Astrocyte of the spinal cord (primary cell): ENCODE results near the gene ASPM.

Source experiments
- DNase-seq: peaks from one replicate; pipeline ENCODE4 v3.0.0; 2011; ENCODE audit warnings: low read depth, low spot score
- H3K4me3 ChIP-seq: 2 replicates; pipeline ENCODE4 v1.5.1; 2011; ENCODE audit warnings: low read depth, mild to moderate bottlenecking, low read length, moderate library complexity
- in situ Hi-C: cut with HindIII; loops from 2 replicates; pipeline ENCODE4 v1.10.0; 2017; ENCODE audit warnings: low sequenced_read_pairs
- TF ChIP-seq, protein P1 (sequence below): IDR thresholded peaks from 2 replicates; pipeline ENCODE4 v1.5.1; 2012; ENCODE audit warnings: low read depth, mild to moderate bottlenecking, low read length, inconsistent platforms

ASPM gene, protein sequence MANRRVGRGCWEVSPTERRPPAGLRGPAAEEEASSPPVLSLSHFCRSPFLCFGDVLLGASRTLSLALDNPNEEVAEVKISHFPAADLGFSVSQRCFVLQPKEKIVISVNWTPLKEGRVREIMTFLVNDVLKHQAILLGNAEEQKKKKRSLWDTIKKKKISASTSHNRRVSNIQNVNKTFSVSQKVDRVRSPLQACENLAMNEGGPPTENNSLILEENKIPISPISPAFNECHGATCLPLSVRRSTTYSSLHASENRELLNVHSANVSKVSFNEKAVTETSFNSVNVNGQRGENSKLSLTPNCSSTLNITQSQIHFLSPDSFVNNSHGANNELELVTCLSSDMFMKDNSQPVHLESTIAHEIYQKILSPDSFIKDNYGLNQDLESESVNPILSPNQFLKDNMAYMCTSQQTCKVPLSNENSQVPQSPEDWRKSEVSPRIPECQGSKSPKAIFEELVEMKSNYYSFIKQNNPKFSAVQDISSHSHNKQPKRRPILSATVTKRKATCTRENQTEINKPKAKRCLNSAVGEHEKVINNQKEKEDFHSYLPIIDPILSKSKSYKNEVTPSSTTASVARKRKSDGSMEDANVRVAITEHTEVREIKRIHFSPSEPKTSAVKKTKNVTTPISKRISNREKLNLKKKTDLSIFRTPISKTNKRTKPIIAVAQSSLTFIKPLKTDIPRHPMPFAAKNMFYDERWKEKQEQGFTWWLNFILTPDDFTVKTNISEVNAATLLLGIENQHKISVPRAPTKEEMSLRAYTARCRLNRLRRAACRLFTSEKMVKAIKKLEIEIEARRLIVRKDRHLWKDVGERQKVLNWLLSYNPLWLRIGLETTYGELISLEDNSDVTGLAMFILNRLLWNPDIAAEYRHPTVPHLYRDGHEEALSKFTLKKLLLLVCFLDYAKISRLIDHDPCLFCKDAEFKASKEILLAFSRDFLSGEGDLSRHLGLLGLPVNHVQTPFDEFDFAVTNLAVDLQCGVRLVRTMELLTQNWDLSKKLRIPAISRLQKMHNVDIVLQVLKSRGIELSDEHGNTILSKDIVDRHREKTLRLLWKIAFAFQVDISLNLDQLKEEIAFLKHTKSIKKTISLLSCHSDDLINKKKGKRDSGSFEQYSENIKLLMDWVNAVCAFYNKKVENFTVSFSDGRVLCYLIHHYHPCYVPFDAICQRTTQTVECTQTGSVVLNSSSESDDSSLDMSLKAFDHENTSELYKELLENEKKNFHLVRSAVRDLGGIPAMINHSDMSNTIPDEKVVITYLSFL (N-terminal part only)

DNA sequence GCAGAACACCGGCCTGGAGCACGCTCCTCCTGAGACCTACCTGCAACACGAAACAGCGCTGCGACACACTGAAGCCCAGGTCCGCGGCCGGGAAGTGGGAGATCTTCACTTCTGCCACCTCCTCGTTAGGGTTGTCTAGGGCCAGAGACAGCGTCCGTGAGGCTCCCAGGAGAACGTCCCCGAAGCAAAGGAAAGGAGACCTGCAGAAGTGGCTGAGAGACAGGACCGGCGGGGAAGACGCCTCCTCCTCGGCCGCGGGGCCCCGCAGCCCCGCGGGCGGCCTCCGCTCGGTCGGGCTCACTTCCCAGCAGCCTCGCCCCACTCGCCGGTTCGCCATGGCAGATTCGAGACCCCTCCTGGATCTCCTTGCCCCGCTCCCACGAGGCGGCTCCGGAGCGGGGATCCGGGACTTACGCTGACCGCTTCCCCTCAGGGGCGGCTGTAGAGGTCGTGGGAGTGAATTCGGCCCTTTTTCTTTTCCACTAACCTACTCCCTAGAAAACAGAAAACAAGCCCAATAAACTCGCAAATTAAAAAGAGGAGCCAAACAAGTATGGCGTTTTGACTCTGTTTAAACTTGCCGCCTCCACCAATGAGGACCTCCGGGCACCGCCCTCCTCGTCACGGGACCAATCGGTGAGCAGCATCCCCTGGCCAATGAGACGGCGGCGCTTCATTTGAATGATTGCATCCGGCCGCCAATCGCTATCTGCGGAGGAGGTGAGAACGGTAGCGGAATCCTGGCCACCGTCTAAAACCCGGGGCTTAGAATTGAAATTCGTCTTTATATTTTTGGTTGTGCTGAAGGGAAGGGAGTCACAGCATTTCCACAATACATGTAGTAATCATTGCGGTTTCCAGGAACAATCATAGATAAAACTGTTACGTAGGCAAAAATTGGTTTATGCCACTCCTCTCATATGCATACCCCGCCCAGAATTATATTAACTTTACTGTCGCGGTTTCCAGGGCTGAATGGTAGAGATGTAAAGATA lies at the start of gene ASPM:
Gene ASPM, minus strand, starts transcription at position 569 of the 995 bp plus-strand sequence. Its CDS starts 232 bp downstream, at position 337.
- TF ChIP-seq, protein P1, sequence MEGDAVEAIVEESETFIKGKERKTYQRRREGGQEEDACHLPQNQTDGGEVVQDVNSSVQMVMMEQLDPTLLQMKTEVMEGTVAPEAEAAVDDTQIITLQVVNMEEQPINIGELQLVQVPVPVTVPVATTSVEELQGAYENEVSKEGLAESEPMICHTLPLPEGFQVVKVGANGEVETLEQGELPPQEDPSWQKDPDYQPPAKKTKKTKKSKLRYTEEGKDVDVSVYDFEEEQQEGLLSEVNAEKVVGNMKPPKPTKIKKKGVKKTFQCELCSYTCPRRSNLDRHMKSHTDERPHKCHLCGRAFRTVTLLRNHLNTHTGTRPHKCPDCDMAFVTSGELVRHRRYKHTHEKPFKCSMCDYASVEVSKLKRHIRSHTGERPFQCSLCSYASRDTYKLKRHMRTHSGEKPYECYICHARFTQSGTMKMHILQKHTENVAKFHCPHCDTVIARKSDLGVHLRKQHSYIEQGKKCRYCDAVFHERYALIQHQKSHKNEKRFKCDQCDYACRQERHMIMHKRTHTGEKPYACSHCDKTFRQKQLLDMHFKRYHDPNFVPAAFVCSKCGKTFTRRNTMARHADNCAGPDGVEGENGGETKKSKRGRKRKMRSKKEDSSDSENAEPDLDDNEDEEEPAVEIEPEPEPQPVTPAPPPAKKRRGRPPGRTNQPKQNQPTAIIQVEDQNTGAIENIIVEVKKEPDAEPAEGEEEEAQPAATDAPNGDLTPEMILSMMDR: no peak
- peak; percentile 95 for DNase-seq

DNA sequence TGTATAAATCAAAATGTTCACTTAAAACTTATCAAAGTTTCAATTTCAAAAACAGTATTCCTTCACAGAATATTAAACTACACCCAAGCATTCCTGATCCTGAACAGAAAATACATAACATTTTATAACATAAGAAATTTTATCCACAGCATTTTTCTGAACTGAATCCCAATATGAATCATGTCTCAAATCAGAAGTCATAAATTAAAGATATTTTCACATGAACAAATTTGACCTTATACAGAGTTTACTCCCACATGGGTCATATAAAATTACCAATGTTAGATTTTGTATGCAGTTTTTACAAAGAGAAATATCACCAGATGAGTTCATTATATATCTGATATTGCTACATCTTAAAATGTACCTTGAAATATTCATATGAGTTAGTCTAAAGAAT lies 48.6 kb upstream of the ASPM start:
- no peak for DNase-seq
- TF ChIP-seq, protein P1: no peak
- no peak overlapping the region for H3K4me3 ChIP-seq
- in situ Hi-C loops: no loop called here

More for the DNA sequence above, at the start of gene ASPM:
- in situ Hi-C loops: no loop called here
- H3K4me3 ChIP-seq: peak within 1 kb of the TSS; percentile 95

DNA sequence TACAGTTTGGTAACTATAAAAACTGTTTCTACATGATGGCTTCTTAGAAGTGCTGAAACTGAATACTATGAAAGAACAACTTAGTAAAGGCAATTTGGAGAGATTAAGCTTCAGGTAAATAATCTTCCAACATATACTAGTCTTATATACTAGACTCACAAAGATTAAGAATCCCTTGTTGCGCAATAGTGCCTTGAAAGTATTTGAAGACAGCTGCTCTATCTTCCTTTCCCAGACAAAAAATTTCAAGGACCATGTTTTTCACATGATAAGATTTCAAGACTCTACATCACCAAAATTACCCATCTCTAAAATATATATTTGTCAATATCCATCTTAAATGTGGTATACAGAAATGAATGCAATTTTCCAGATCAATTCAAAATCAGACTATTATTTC lies 37.7 kb upstream of the ASPM start:
- in situ Hi-C loops: no loop called here
- TF ChIP-seq, protein P1: no peak
- DNase-seq: no peak
- no peak overlapping the region for H3K4me3 ChIP-seq

GRCh38 chr1:197183195-197183748 lies 36.8 kb upstream of the ASPM start:
- no peak for DNase-seq
- TF ChIP-seq, protein P1: no peak
- in situ Hi-C loops: no loop called here
- no peak overlapping the region for H3K4me3 ChIP-seq

DNA sequence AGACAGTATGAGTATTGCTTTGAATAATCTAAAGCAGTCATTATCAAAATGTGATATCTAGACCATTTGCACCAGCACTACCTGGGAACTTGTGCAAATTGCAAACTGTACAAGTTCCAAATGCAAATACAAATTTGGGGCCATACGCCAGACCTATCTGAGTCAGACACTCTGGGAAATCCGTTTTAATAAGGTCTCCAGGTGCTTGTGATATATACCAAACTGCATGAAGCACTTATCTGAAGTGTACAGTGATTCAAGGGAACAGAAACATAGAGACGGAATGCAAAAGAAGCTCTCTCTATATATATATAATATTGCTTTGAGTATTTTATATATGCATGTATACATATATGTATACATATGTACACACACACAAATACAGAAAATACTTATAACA lies 36.2 kb upstream of the ASPM start:
- in situ Hi-C loops: no loop called here
- TF ChIP-seq, protein P1: no peak

More for the DNA sequence above, 36.2 kb upstream of the ASPM start:
- no peak for DNase-seq
- no peak overlapping the region for H3K4me3 ChIP-seq
